Body of pancreas (tissue), 4 donors: Measurements from ENCODE around the gene RNLS.

Experiments used
- POLR2A ChIP-seq, 3 donors: fragments of 450-650 bp; IDR thresholded peaks; one replicate each; pipeline ENCODE4 v1.6.1; 2016; ENCODE audit warnings: antibody characterized with exemption in 3 of 3, mild to moderate bottlenecking in 2 of 3
- TF ChIP-seq, protein P1 (sequence below), 7 experiments: fragments of 450-650 bp in 4 of 7; fragments of 200-600 bp in 3 of 7; sonication (generic) in 3 of 7; IDR thresholded peaks; one replicate each; pipeline ENCODE4 v1.5.1; 2016 to 2019; ENCODE audit warnings: antibody characterized with exemption in 7 of 7

DNA sequence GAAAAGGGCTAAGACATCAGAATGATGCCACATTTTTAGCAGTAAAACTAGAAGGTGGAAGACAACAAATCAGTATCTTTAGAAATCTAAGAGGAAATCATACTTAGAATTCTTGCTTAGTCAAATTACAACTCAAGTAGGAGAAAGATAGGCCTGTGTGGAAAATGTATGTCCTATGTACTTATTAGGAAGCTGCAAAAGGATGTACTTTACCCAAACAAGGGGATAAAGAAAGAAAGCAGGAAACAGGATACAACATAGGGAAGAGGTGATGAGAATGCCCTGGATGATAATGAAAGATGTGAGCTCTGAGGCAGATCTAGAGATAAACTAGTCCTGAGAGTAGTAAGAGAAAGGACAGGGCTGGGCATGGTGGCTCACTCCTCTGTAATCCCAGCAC lies 54.9 kb downstream of the RNLS start:
- TF ChIP-seq POLR2A (IDR thresholded peaks at IDR 0.05): no peak
- TF ChIP-seq, protein P1, sequence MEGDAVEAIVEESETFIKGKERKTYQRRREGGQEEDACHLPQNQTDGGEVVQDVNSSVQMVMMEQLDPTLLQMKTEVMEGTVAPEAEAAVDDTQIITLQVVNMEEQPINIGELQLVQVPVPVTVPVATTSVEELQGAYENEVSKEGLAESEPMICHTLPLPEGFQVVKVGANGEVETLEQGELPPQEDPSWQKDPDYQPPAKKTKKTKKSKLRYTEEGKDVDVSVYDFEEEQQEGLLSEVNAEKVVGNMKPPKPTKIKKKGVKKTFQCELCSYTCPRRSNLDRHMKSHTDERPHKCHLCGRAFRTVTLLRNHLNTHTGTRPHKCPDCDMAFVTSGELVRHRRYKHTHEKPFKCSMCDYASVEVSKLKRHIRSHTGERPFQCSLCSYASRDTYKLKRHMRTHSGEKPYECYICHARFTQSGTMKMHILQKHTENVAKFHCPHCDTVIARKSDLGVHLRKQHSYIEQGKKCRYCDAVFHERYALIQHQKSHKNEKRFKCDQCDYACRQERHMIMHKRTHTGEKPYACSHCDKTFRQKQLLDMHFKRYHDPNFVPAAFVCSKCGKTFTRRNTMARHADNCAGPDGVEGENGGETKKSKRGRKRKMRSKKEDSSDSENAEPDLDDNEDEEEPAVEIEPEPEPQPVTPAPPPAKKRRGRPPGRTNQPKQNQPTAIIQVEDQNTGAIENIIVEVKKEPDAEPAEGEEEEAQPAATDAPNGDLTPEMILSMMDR (IDR thresholded peaks at IDR 0.05): no peak
